ENCODE data around the gene TPBGL. TPM values are rescaled to one million over a fixed set of nuclear protein-coding genes. Genes with fewer than 3 reads are reported as not detected.
A peak's percentile ranks its signal among the peaks of the same experiment; 100 is the strongest.
"Not testable (repeated sequence)": the region's sequence is repeated elsewhere in the genome, so short reads cannot be mapped to it uniquely, and the experiment has no call there.

Gene TPBGL
- total and polyA plus RNA-seq, 2 donors: 0.05 to 0.23 TPM

DNA sequence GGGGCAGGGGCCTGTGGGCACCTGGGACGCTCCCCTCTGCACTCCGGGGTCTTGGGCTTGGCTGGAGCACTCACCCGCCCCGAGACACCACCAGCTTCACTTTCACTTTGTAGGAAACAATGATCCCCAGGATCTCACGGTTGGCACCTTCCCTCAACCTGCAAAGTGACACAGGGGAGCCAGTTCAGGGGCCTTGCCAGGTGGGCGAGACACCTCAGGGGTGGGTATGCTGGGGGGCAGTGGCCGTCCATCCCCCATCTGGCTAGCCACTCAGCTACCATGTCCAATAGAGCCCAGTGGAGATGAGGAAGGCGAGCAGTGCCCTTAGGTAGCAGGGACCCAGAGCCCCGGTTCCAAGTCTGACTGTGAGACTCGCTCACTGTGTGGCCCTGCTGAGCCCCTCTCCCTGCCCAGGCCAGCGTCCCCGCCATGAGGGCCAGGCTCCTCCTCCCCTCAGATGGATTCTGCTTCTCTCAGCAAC is 32.3 kb downstream of the TPBGL start:
- DNase-seq (ENCODE audit: low read depth in 6 of 9, low spot score in 9 of 9): no peak
- peaks cover 0 to 12% of the 10 kb centered on the region in 2 donors for H3K36me3 ChIP-seq (ENCODE audit: control insufficient read depth in 2 of 2, insufficient read depth in 2 of 2, low read length in 1 of 2)
- H3K27me3 ChIP-seq (ENCODE audit: control insufficient read depth in 2 of 2, insufficient read depth in 1 of 2, low read length in 1 of 2): no peaks in the 10 kb centered on the region
- H3K9me3 ChIP-seq (ENCODE audit: control insufficient read depth in 2 of 2, insufficient read depth in 1 of 2, low read length in 1 of 2): peaks cover 0 to 2% of the 10 kb centered on the region in 2 donors
- no peak overlapping the region for H3K27ac ChIP-seq (ENCODE audit: low read depth in 1 of 2, low read length in 1 of 2)
- no peak overlapping the region for H3K4me3 ChIP-seq (ENCODE audit: low read length in 2 of 2)
- 92% methylated on average over 12 of the region's 12 CpGs for WGBS
- peaks cover 16 to 23% of the 10 kb centered on the region in 2 donors for H3K4me1 ChIP-seq (ENCODE audit: control insufficient read depth in 2 of 2, insufficient read depth in 2 of 2, low read length in 2 of 2)

DNA sequence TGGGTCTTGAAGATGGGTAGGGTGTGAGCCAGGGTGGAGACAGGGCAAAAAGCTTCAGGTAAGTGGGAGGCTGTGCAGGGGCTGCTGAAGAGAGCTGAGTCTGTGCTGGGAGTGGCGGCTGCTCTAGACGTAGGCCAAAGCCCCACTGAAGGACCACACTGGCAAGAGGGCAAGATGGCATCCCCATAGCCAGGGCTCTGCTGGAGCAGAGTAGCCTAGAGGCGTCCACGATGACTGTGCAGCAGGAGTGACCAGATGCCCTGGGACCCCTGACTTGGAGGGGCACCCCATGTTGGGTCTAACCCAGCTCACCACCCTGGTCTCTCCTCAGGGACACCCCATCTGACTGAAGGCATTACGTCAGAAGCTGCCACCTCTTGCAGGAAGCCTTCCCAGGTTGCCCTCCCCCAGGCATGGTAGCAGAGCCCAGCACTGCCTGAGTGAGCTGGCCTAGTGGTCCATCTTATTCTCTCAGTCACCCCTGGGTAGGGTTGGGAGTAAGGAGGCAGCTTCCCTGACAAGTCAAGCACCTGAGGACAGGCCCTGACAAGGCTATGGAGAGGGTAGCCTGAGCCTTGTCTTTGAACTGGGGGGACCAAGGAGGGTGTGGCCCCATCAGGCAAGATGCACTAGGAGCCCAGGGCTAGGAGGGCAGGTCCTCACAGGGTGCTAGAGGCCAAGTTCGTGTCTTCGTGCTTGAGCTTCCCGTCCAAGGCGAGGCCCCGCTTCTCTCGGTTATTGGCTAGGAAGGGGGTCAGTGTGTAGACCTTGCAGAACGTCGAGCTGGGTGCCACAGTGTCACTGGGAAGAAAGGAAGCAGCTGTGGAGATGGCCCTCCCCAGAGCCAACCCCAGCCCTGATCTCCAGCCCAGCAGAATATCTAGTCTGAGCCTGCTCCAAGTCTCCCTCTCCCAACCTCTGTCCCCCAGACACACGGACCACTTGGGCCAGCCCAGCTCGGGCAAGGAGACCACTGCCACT is 33.1 kb downstream of the TPBGL start:
- 94% methylated on average over 15 of the region's 15 CpGs for WGBS
- peaks cover 0 to 14% of the 10 kb centered on the region in 2 donors for H3K36me3 ChIP-seq (ENCODE audit: control insufficient read depth in 2 of 2, insufficient read depth in 2 of 2, low read length in 1 of 2)
- H3K9me3 ChIP-seq (ENCODE audit: control insufficient read depth in 2 of 2, insufficient read depth in 1 of 2, low read length in 1 of 2): peaks cover 0 to 2% of the 10 kb centered on the region in 2 donors
- H3K4me1 ChIP-seq (ENCODE audit: control insufficient read depth in 2 of 2, insufficient read depth in 2 of 2, low read length in 2 of 2): peaks cover 16 to 28% of the 10 kb centered on the region in 2 donors
- no peak for DNase-seq (ENCODE audit: low read depth in 6 of 9, low spot score in 9 of 9)
- no peak overlapping the region for H3K4me3 ChIP-seq (ENCODE audit: low read length in 2 of 2)
- H3K27ac ChIP-seq (ENCODE audit: low read depth in 1 of 2, low read length in 1 of 2): peak overlapping the region in 1 of 2 donors; percentile 64
- no peaks in the 10 kb centered on the region for H3K27me3 ChIP-seq (ENCODE audit: control insufficient read depth in 2 of 2, insufficient read depth in 1 of 2, low read length in 1 of 2)

GRCh38 chr11:75274716-75275115 is 34.1 kb downstream of the TPBGL start:
- H3K4me3 ChIP-seq (ENCODE audit: low read length in 2 of 2); H3K27me3 ChIP-seq (ENCODE audit: control insufficient read depth in 2 of 2, insufficient read depth in 1 of 2, low read length in 1 of 2); H3K9me3 ChIP-seq (ENCODE audit: control insufficient read depth in 2 of 2, insufficient read depth in 1 of 2, low read length in 1 of 2); DNase-seq (ENCODE audit: low read depth in 6 of 9, low spot score in 9 of 9): not testable (repeated sequence)
- H3K36me3 ChIP-seq (ENCODE audit: control insufficient read depth in 2 of 2, insufficient read depth in 2 of 2, low read length in 1 of 2): peaks cover 0 to 14% of the 10 kb centered on the region in 2 donors
- WGBS: 98% methylated on average over 3 of the region's 3 CpGs
- H3K4me1 ChIP-seq (ENCODE audit: control insufficient read depth in 2 of 2, insufficient read depth in 2 of 2, low read length in 2 of 2): peaks cover 16 to 28% of the 10 kb centered on the region in 2 donors
- H3K27ac ChIP-seq (ENCODE audit: low read depth in 1 of 2, low read length in 1 of 2): peak overlapping the region in 1 of 2 donors; percentile 97

DNA sequence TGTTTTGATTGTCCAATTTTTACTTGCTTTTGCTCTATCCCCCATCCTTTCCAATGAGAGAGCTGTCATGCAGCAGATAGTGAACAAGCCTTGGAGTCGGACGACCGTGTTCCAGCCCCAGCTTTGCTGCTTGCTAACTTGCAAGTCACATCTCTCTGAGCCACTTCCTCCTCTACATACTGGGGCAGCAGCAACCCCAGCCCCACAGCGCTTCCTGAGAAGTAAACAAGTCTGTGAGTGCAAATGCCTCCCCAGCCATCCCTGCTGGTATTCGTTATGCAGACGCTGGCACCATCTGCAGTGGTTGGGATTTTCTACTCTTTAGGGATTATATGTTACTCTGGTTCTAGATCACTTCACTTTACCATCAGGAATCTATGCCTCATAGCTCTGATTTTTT is 35.0 kb downstream of the TPBGL start:
- H3K36me3 ChIP-seq (ENCODE audit: control insufficient read depth in 2 of 2, insufficient read depth in 2 of 2, low read length in 1 of 2): peaks cover 0 to 14% of the 10 kb centered on the region in 2 donors

GRCh38 chr11:75276186-75276585 is 35.6 kb downstream of the TPBGL start:
- Histone ChIP-seq H3K27ac (ENCODE audit: low read depth in 1 of 2, low read length in 1 of 2) (peak overlapping the region; percentile 79 to 97), H3K27me3 (ENCODE audit: control insufficient read depth in 2 of 2, insufficient read depth in 1 of 2, low read length in 1 of 2) (no peaks in the 10 kb centered on the region), H3K9me3 (ENCODE audit: control insufficient read depth in 2 of 2, insufficient read depth in 1 of 2, low read length in 1 of 2) (peaks cover 0 to 2% of the 10 kb centered on the region in 2 donors), H3K4me1 (ENCODE audit: control insufficient read depth in 2 of 2, insufficient read depth in 2 of 2, low read length in 2 of 2) (peaks cover 16 to 35% of the 10 kb centered on the region in 2 donors), H3K4me3 (ENCODE audit: low read length in 2 of 2) (no peak overlapping the region), H3K36me3 (ENCODE audit: control insufficient read depth in 2 of 2, insufficient read depth in 2 of 2, low read length in 1 of 2) (peaks cover 0 to 14% of the 10 kb centered on the region in 2 donors)
- DNase-seq (ENCODE audit: low read depth in 6 of 9, low spot score in 9 of 9): peak in 1 of 9 donors; percentile 5
- WGBS: 82% methylated on average over 2 of the region's 2 CpGs

More for the DNA sequence above, 35.0 kb downstream of the TPBGL start:
- H3K27ac ChIP-seq (ENCODE audit: low read depth in 1 of 2, low read length in 1 of 2): peak overlapping the region; percentile 67 to 97
- no peak overlapping the region for H3K4me3 ChIP-seq (ENCODE audit: low read length in 2 of 2)
- peak; percentile 50 to 93 (median 77) for DNase-seq (ENCODE audit: low read depth in 6 of 9, low spot score in 9 of 9)
- no peaks in the 10 kb centered on the region for H3K27me3 ChIP-seq (ENCODE audit: control insufficient read depth in 2 of 2, insufficient read depth in 1 of 2, low read length in 1 of 2)
- H3K4me1 ChIP-seq (ENCODE audit: control insufficient read depth in 2 of 2, insufficient read depth in 2 of 2, low read length in 2 of 2): peaks cover 16 to 35% of the 10 kb centered on the region in 2 donors
- WGBS: 7% methylated on average over 6 of the region's 6 CpGs
- peaks cover 0 to 2% of the 10 kb centered on the region in 2 donors for H3K9me3 ChIP-seq (ENCODE audit: control insufficient read depth in 2 of 2, insufficient read depth in 1 of 2, low read length in 1 of 2)

DNA sequence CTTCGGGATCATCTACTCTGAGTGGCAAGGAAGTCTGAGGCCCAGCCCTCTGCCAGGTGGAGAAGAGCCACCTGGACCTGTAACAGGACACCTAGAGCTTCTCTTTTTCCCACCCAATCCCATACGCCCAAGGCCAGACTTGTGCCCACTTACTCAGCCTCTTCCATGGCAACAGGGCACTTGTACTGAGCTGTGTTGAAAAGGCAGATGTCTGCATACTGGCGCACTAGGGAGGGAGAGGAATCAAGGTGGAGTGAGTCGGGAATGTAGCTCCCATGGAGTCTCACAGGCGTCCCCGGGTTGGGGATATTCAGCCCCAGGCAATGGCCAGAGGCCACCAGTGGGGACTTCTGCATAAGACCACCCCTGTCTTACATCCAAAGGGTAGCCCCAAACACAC is 36.1 kb downstream of the TPBGL start:
- H3K9me3 ChIP-seq (ENCODE audit: control insufficient read depth in 2 of 2, insufficient read depth in 1 of 2, low read length in 1 of 2): peaks cover 0 to 2% of the 10 kb centered on the region in 2 donors
- H3K36me3 ChIP-seq (ENCODE audit: control insufficient read depth in 2 of 2, insufficient read depth in 2 of 2, low read length in 1 of 2): peaks cover 0 to 12% of the 10 kb centered on the region in 2 donors
- WGBS: 94% methylated on average over 6 of the region's 6 CpGs
- DNase-seq (ENCODE audit: low read depth in 6 of 9, low spot score in 9 of 9): no peak
- no peaks in the 10 kb centered on the region for H3K27me3 ChIP-seq (ENCODE audit: control insufficient read depth in 2 of 2, insufficient read depth in 1 of 2, low read length in 1 of 2)
- peaks cover 16 to 35% of the 10 kb centered on the region in 2 donors for H3K4me1 ChIP-seq (ENCODE audit: control insufficient read depth in 2 of 2, insufficient read depth in 2 of 2, low read length in 2 of 2)
- no peak overlapping the region for H3K4me3 ChIP-seq (ENCODE audit: low read length in 2 of 2)
- peak overlapping the region; percentile 79 to 97 for H3K27ac ChIP-seq (ENCODE audit: low read depth in 1 of 2, low read length in 1 of 2)

DNA sequence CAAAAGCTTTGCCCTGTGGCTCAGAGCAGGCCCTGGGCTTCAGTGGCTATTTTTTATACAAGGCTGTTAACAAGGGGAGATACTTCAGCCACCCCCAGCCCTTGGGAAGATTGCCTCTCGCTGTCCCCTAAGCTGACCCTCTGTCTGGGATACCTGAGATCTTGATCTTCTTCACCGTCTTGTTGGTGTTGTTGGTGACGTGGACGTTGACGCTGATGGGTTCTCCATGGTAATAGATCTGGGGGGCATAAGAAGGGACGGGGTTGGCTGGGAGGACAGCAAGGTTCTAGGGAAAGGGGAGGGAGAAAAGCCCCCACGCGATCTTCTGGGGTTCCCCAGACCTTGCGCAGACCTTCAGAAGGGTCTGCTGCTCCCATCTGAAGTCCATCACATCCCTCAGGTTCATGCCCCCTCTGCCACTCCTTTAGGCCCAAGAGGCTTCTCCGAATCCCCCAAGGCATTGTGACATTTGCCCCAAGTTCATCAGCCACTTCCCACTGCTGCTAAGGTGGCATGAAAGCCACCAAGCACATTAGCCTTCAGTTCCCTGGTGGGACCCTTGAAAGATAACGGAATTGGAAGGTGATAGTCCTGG is 36.7 kb downstream of the TPBGL start:
- Histone ChIP-seq H3K36me3 (ENCODE audit: control insufficient read depth in 2 of 2, insufficient read depth in 2 of 2, low read length in 1 of 2) (peaks cover 0 to 12% of the 10 kb centered on the region in 2 donors), H3K4me1 (ENCODE audit: control insufficient read depth in 2 of 2, insufficient read depth in 2 of 2, low read length in 2 of 2) (peaks cover 16 to 35% of the 10 kb centered on the region in 2 donors), H3K9me3 (ENCODE audit: control insufficient read depth in 2 of 2, insufficient read depth in 1 of 2, low read length in 1 of 2) (peaks cover 0 to 2% of the 10 kb centered on the region in 2 donors), H3K27me3 (ENCODE audit: control insufficient read depth in 2 of 2, insufficient read depth in 1 of 2, low read length in 1 of 2) (no peaks in the 10 kb centered on the region), H3K4me3 (ENCODE audit: low read length in 2 of 2) (no peak overlapping the region), H3K27ac (ENCODE audit: low read depth in 1 of 2, low read length in 1 of 2) (peak overlapping the region; percentile 79 to 97)
- DNase-seq (ENCODE audit: low read depth in 6 of 9, low spot score in 9 of 9): no peak
- 98% methylated on average over 11 of the region's 11 CpGs for WGBS

GRCh38 chr11:75277991-75278790 is 37.6 kb downstream of the TPBGL start:
- Histone ChIP-seq H3K4me3 (ENCODE audit: low read length in 2 of 2) (no peak overlapping the region), H3K36me3 (ENCODE audit: control insufficient read depth in 2 of 2, insufficient read depth in 2 of 2, low read length in 1 of 2) (peaks cover 0 to 13% of the 10 kb centered on the region in 2 donors), H3K4me1 (ENCODE audit: control insufficient read depth in 2 of 2, insufficient read depth in 2 of 2, low read length in 2 of 2) (peaks cover 16 to 35% of the 10 kb centered on the region in 2 donors), H3K27me3 (ENCODE audit: control insufficient read depth in 2 of 2, insufficient read depth in 1 of 2, low read length in 1 of 2) (no peaks in the 10 kb centered on the region), H3K9me3 (ENCODE audit: control insufficient read depth in 2 of 2, insufficient read depth in 1 of 2, low read length in 1 of 2) (peaks cover 0 to 2% of the 10 kb centered on the region in 2 donors), H3K27ac (ENCODE audit: low read depth in 1 of 2, low read length in 1 of 2) (no peak overlapping the region)
- 90% methylated on average over 13 of the region's 13 CpGs for WGBS
- DNase-seq (ENCODE audit: low read depth in 6 of 9, low spot score in 9 of 9): no peak
